ENCODE results near the gene PNMA8C.
"Not testable (repeated sequence)": the region's sequence is repeated elsewhere in the genome, so short reads cannot be mapped to it uniquely, and the experiment has no call there.

Gene PNMA8C

GRCh38 chr19:46447006-46447405, 18.3 kb upstream of the PNMA8C start:
- no peak for DNase-seq

GRCh38 chr19:46446021-46446420, 17.3 kb upstream of the PNMA8C start:
- no peak for DNase-seq

- no peak for DNase-seq
These were observed 14.2 kb upstream of the PNMA8C start for GRCh38 chr19:46442808-46443450.

- DNase-seq = no peak
These were observed 13.1 kb upstream of the PNMA8C start for GRCh38 chr19:46441866-46442265.

- not testable (repeated sequence) for DNase-seq
These were observed 7.0 kb upstream of the PNMA8C start for GRCh38 chr19:46435689-46436088.

GRCh38 chr19:46435009-46435408, 6.3 kb upstream of the PNMA8C start:
- no peak for DNase-seq

GRCh38 chr19:46433470-46433869, 4.7 kb upstream of the PNMA8C start:
- DNase-seq = not testable (repeated sequence)

- DNase-seq = no peak
These were observed 3.1 kb upstream of the PNMA8C start for GRCh38 chr19:46431824-46432223.

- no peak for DNase-seq
These were observed 1.3 kb upstream of the PNMA8C start for GRCh38 chr19:46429999-46430398.

GRCh38 chr19:46427518-46428045, 1.2 kb downstream of the PNMA8C start:
- no peak for DNase-seq

GRCh38 chr19:46426506-46427162, 2.1 kb downstream of the PNMA8C start:
- peak; percentile 91 for DNase-seq

- peak; percentile 69 for DNase-seq
These were observed 2.7 kb downstream of the PNMA8C start for GRCh38 chr19:46426035-46426505.

GRCh38 chr19:46423188-46423587, 5.5 kb downstream of the PNMA8C start:
- no peak for DNase-seq

GRCh38 chr19:46422344-46422743, 6.4 kb downstream of the PNMA8C start:
- no peak for DNase-seq

GRCh38 chr19:46420056-46420455, 8.7 kb downstream of the PNMA8C start:
- no peak for DNase-seq

- peak; percentile 77 for DNase-seq
These were observed 12.7 kb downstream of the PNMA8C start for GRCh38 chr19:46415804-46416709.

GRCh38 chr19:46414899-46415298, 13.8 kb downstream of the PNMA8C start:
- not testable (repeated sequence) for DNase-seq

- DNase-seq = peak; percentile 59
These were observed 15.3 kb downstream of the PNMA8C start, which contains the start of gene CCDC8 for GRCh38 chr19:46413262-46414031. Gene CCDC8, minus strand, starts transcription at chr19:46413564. Its CDS starts 754 bp downstream, at chr19:46412810.

GRCh38 chr19:46412650-46413261, 16.0 kb downstream of the PNMA8C start:
- DNase-seq = no peak

GRCh38 chr19:46411925-46412649, 16.6 kb downstream of the PNMA8C start:
- DNase-seq = peak; percentile 26

Measured in DMS79 treated with DMSO at 0.1 percent for 48 hours (cell line).